HG03280 (cell line): ENCODE results near the gene EMILIN3.

Source experiments
- ATAC-seq: cut with Tn5 transposase; IDR thresholded peaks from one replicate; pipeline ENCODE4 v1.9.1; 2021; ENCODE audit warnings: mild to moderate bottlenecking, moderate library complexity; ENCODE audit not compliant: unreplicated experiment

Gene EMILIN3, protein sequence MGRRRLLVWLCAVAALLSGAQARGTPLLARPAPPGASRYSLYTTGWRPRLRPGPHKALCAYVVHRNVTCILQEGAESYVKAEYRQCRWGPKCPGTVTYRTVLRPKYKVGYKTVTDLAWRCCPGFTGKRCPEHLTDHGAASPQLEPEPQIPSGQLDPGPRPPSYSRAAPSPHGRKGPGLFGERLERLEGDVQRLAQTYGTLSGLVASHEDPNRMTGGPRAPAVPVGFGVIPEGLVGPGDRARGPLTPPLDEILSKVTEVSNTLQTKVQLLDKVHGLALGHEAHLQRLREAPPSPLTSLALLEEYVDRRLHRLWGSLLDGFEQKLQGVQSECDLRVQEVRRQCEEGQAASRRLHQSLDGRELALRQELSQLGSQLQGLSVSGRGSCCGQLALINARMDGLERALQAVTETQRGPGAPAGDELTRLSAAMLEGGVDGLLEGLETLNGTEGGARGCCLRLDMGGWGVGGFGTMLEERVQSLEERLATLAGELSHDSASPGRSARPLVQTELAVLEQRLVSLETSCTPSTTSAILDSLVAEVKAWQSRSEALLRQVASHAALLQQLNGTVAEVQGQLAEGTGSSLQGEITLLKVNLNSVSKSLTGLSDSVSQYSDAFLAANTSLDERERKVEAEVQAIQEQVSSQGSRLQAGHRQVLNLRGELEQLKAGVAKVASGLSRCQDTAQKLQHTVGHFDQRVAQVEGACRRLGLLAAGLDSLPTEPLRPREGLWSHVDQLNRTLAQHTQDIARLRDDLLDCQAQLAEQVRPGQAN

DNA sequence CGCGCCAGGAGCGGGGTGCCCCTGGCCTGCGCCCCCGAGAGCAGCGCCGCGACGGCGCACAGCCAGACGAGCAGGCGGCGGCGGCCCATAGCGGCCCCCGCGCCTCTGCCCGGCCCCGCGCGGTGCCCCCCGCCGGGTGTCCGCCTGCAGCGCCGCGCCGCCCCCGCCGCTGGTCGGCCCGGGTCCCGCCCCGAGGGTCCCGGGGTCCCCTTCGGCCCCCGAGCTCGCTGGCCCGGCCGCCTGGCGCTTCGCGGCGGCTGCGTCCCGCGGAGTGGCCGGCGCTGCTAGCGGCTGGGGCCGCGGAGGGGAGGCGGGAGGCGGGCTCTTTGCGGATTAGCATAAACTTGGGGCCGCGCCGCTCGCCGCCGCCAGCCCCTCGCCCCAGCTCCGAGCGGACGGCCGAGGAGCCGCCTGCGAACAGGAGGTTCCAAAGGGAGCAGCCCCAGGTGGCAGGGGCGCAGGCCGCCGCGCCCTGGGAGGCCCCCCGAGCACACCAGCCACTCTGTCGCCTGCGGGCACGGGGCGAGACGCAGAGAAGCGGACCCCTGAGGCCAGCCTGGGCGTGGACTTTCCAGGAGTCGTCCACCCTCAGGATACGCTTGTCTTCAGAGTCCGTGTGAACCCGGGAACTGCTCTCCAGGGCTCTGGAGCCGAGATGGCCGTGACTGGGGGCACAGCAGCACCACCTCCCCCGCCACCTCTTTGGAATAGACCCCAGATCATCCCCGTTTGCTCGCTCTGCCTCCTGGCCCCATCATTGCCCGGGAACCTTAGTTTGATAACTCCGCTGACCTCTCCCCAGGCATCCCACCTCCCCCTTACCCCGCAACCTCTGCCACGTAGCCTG lies at the start of gene EMILIN3:
Gene EMILIN3 (minus strand): TSS at position 273 of the 847 bp plus-strand sequence. CDS start 184 bp downstream, at position 89.
- ATAC-seq = no peak

DNA sequence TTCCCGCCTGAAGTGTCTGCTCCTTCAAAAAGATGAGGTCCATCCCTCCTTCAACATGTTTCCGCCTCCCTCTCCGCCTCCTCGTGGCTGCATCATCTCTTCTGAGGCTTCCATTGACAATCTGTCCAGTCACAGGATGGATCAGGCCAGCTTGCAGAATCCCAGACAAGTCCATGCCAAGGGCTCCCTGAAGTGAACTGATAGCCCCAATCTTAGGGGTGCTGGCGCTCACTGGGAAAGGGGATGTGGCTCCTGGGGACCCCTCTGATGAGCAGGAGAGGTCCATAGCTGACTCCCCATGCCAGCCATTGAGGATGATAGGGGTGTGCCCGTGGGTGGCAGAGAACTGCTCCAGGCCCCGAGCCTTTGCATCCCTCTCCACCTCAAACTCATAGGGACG lies 48.6 kb upstream of the EMILIN3 start:
- no peak for ATAC-seq

DNA sequence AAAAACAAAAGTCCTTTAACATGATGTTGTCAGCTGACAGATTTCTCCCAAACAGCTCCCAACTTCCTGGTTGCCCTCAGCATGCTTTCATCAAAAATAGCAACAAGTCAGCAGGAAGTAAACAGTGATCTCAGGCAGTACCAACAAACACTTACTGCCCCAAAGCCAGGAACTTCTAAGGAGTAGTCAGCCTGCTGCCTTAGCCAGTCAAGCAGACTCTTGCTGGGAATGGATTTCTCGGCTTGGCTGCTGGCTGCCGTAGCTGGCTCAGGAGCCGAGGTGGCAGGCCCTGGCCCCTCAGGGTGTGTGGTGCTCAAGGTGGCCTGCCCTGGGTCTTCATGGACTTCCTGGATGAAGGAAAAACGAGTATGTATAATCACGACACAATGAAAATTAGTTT lies 46.6 kb upstream of the EMILIN3 start:
- no peak for ATAC-seq

DNA sequence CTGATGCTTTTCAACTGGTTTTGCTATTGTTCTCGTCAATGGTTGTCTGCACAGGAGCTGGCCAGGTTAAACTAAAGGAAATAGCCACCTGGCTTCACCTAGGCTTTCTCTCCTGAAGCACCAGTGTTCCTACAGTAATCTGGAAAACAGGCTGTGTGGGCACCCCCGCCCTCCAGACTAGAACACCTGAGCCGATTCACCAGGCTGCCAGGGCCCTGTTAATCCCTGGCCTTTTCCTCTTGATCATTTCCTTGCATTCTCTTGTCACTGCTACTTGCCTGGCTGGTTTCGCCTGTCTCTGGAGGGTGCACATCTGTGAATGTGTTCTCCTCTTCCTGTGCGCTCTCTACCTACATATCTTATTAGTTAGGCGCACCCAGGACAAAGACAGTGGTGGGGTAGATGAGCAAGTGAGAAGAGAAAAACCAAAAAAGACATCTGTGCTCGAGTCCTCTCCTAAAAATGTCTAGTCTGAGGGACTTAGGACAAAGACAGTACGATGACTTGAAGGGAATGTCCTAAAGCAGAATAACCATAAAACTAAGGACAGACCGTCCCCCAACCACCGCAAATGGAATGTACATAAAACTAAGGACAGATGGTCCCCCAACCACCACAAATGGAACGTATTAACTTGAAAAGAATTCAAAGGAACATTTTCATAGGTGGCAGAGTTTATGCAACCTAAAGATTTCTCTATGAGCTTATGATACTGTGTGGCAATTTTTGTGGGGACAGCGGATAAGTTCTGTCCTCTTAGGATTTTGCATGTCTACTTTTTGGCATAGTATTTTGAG lies 45.9 kb upstream of the EMILIN3 start:
- no peak for ATAC-seq

DNA sequence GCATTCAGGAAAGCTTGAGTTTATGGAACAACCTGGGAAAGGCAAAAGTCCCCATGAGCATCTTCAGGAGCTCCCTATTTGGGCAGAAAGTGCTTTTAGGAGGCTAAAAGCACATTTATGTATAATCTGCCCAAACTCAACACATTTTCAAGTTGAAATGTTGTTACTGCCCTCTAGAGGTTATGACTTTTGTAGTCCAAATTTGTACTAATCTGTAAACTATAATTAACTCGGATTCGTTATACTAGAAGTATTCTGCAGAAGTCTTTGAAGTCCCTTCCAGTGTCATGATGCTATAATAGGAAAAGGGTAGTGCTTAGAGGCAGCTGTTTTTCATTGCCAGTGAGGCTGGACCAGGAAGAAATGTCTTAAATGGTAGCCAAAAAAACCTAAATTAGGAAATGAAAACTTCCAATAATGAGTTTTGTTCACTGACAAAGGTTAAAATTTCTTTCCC lies 44.8 kb upstream of the EMILIN3 start:
- ATAC-seq = no peak

DNA sequence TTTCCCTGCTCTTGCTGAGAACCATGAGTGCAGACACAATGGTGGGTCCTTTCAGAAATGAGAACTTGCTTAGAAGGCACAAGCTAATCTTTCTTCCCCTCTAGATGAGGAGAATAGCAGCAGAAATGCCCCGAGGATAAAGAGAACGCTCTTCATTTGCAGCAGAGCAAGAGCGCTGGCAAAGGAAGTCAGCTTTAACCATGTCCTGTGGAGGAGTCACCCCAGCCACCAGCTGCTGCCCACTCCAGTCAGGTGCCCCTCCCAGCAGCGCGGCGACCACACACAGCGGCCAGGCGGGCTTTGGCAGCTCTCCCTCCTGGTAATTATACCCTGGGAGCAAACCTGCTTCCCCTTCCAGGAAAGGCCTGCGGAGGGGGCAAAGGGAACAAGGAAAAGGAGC lies 42.4 kb upstream of the EMILIN3 start:
- ATAC-seq = no peak

DNA sequence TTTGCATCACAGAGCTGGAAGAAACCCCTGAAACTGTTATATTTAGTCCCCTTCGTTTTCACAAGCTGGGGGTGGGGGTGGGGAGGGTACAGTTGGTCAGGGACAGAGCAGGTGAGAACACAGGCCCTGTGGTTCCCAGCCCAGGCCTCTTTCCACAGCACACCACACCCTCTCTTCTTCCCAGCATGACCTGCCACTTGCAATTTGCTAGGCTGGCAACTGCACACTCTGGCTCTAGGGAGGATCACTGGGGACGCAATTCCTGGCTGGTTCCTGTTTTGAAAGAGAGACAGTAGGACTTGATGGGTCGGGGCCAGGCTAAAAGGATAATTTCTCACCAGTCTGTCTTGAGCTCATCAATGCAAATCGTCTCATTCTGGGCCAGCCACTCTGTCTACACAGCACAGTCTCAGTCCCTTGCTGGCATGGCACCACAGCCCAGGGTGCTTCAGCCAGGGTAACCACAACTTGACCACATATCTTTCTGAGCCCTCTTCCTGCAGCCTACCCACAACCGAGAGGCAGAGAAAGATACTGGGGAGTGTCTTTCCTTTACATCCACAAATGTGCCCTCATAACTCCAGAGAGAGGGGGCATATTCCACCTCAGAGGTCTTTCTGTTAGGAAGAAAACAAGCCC lies 41.7 kb upstream of the EMILIN3 start:
- peak; percentile 70 for ATAC-seq

DNA sequence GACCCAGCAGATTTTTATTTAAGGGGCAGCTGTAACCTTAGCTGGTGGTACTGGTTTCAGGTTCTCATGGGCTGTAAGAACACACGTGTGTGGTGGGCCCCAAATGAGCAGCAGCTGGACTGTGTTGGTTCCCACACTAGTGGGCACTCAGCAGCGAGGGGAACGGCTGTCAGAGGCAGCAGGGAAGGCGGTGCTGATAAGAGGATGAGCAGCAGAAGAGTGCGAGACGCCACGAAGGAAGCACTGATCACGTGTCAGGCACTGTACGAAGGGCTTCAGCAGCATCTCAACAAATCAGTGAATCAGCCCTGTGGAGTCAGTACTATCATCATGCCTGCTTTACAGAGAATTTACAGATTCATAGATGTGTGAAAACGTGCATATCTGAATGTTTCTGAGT lies 41.0 kb upstream of the EMILIN3 start:
- no peak for ATAC-seq

DNA sequence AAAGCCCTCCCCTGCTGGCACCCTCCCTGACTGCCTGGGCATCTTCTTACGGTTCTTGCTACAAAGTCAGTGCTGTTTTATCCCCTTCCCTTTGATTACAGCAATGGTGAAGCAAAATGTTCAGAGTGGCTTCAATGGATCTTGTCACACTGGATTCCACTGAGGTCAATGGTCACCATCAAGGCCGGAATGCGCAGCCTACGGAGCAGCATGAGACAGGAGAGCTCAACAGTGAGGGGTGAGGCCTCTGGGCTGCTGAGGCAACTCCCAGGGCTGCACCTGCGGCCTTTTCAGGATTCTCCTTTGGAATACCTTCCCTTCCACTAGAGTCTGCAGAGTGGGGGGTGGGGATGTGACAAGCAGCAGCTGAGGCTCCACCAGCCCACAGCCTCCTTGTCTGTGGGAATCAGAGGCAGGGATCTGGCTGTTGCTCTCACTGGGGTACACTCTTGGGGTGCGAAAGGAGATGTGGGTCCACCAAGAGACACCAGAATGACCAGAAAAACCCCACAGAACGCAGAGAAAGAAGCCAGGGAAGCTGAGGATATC lies 40.4 kb upstream of the EMILIN3 start:
- no peak for ATAC-seq

DNA sequence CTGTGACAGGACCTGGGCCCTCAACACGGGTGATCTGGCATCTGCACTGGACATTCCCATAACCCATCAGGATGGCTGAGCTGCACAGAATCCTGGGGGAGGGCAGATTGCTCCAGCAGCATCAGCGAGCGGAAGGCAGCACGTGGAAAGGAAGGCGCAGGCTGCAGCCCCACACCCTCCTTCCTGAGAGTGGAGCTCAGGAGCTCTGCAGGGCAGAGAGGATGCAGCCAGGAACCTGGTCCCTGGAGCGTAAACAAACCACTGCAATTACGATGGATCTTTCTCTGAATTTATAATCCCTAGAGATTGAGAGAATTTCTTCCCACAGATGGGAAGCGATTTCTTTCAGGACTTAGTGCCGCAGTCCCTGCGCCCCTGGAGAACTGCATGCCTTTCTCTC lies 39.7 kb upstream of the EMILIN3 start:
- no peak for ATAC-seq

DNA sequence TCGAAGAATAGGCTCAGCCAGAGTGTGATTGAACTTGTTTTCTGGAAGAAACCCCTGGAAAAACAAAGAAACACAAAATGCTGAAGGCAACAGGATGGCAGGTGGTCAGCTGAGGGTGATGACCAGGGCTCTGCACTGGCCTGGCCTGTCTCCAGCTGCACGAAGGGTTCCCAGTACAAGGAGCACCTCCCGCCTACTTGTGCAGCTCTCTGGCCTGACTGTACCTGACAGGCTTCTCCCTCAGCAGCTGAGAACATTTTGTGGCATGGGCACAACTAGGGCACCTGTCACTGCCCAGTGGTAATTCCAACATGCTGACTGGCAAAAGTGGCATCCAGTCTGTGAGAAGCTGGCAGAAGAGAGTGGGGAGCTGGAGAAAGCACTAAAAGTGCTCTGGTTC lies 38.8 kb upstream of the EMILIN3 start:
- no peak for ATAC-seq

DNA sequence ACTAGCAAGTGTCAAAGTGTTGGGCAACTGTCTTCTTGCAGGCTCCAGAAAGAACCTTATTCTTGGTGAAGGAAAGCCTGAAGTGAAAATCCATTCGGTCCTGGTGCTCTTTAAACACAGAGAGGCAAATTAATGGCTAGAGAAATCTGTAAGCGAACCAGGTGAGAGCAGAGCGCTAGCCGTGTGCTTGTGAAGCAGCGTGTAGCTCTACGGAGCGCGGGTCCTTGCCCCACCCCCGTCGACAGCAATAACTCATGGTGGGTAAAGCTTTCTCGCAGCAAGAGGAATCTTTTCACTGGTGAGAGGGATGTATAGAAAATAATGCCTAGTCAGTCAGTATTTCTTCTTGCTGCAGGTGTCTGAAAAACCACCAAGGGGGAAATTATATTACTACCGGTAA lies 37.0 kb upstream of the EMILIN3 start:
- no peak for ATAC-seq

DNA sequence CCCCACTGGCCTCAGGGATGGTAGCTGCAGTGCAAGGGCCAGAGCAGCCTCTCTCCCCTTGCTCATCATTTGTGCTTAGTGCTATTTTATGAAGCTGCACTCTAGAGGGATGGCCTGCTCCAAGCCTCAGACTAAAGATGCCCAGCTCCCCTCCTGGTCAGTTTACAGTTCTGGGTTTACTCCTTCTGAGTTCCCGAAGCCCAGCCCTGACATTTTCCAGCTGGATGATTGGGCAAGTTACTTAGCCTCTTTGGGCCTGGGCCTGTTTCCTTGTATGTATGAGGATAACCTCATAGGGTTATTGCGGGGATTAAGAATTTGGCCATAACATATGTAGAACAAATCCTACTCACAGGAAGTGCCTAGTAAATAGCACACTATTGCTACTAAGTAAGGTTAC lies 31.8 kb upstream of the EMILIN3 start:
- no peak for ATAC-seq

DNA sequence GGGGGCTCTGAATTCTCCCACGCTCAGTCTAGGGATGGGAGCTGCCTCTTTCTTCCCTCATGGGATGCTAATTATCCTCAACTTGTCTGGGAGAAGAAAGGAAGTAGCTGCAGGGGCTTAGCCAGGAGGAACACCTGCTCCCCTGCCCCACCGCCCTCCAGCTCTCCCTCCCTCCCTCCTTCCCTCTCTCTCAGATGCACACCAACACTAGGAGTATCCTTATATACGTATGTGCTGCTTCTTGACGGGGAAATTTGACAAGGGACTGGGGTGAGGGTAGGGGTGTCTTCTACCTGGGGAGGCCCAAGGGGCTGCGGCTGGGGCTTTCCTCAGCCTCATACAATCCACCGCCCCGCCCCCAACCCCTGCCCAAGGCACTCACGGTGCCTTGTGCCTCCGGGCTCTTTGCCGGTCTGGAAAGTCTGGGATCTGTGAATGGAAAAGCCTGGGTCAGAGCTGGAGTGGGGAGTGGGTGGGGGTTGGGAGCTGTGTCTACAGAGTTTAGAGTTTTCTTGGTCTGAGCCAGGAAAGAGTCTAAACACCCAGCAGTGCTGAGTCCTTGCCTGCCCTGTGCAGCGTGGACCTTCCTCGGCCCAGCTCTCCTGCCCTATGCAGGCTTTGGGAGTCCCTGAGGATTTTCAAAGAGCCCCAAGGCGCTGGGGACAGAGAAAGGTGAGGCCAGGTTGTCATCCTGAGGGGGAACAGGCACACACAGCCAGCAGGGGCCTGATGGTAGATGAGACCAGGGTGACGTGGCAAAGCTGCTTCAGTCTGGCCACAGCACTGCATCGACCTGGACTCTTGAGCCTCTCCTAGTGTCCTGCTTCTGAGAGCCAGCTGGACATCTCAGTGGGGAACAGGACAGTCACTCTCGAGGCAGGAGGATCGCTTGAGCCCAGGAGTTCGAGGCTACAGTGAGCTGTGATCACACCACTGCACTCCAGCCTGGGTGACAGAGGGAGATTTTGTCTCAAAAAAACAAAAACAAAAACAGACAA lies 29.3 kb upstream of the EMILIN3 start:
- no peak for ATAC-seq

DNA sequence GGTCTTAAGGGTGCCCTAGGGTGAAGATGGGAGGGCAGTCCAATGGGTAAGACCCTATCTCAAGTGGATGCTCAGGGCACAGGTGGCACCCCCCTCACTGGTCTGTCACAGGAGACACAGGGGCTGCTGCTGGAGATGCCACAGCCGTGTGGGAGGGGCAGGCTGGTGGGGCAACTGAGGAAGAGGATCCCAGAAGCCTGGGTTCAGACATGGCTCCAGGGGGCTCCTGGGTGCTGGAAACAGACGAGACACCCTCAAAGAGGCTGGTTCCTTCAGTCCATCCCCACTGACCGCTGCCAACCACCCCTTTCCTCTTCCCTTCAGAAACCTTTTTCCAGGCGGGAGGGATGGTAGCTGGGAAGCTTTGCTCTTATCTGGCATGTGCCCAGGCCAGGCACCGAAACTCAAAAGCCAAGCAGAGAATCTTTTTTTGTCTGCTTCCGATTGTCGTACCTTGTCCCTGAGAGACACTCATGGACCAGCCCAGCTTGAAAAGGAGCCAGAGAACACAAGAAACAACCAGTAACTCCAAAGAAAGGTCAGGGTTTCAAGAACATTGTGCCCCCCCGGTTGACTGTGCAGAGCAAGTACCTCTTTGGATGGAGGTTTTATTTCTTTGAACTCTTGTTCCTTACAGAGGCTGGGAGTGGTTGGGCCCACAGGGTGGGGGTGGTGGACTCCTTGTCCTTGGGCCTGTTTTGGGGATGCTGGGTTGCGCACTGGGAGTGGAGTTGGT lies 28.5 kb upstream of the EMILIN3 start:
- no peak for ATAC-seq

DNA sequence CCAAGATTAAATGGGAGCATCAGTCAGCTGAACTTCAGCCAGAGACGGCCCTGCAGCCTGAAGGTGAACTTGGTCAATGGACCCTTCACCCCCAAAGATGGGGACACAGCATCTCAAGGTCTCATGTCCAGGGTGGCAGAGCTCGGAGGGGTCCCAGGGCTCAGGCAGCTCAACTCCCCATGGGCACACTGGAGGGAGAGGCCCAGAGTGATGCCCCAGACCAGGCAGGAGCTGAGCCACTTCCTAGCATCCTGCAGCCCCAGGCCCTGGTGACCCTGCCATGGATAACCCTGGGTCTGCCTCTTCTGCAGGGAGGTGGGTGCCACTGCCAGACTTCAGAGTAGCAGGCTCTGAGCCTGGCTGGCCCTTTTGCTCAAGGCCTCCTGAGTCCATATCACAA lies 27.5 kb upstream of the EMILIN3 start:
- no peak for ATAC-seq

DNA sequence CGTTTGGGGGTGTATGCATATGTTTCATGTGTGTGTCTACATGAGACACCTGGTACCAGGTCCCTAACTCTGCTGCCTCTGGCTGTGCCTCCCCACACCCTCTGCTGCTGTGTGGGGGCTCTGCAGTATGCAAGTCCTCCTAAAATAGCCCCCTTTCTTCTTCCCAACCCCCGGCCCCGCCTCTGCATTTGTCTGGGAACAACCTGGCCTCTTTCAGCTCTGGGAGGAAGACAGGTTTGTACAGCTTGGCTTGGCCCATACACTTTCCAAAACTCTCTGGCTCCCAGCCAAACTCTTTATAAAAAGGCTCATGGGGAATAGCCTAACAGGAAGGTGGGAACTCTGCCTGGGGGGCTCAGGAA lies 27.1 kb upstream of the EMILIN3 start:
- no peak for ATAC-seq
